ENCODE results near the gene MEF2A. TPM values are rescaled to one million over a fixed set of nuclear protein-coding genes. Genes with fewer than 3 reads are reported as not detected.

The MEF2A gene
- total RNA-seq, 4 donors from 2014 or later: 16.9 to 47.5 (median 24.3) TPM

GRCh38 chr15:99606646-99607045 lies 40.9 kb downstream of the MEF2A start:
- DNase-seq: no peak
- H3K4me1 ChIP-seq: peaks cover 0 to 27% (median 14%) of the 10 kb centered on the region in 3 donors
- H3K27ac ChIP-seq: no peak overlapping the region
- intact Hi-C loops (cut with DNase I): no loop called here
- no peaks in the 10 kb centered on the region for H3K9me3 ChIP-seq
- TF ChIP-seq CTCF (IDR thresholded peaks at IDR 0.05) (no peak), POLR2A (IDR thresholded peaks at IDR 0.05) (no peak)
- peaks cover 0 to 5% (median 0%) of the 10 kb centered on the region in 3 donors for H3K36me3 ChIP-seq
- no peak overlapping the region for H3K4me3 ChIP-seq
- WGBS, 2 donors: 58 to 63% methylated on average over 2 of the region's 2 CpGs
- no peaks in the 10 kb centered on the region for H3K27me3 ChIP-seq

DNA sequence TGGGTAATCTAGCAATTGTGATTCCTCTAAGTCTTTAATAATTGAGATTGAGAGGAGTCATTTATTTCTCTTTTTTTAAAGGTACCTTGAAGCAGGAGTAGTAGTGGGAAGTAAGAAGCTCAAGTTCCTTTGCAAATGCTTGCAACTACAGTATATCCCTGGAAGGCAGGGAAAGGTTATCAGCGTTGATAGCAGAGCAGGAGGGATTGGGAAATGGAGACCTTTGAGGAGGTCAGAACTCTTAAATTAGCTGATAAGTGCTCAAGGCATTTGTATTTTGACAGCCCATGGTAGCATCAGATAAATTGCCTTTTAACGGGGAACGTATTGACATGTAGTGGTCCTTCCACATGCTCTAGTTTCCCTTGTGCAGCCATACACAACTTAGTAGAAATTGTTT lies 47.7 kb downstream of the MEF2A start:
- no peaks in the 10 kb centered on the region for H3K27me3 ChIP-seq
- intact Hi-C loops (cut with DNase I): no loop called here
- peaks cover 10 to 59% (median 26%) of the 10 kb centered on the region in 3 donors for H3K4me1 ChIP-seq
- TF ChIP-seq CTCF (IDR thresholded peaks at IDR 0.05) (no peak), POLR2A (IDR thresholded peaks at IDR 0.05) (no peak)
- H3K36me3 ChIP-seq: no peaks in the 10 kb centered on the region
- 98 to 100% methylated on average over 3 of the region's 3 CpGs for WGBS, 2 donors
- no peaks in the 10 kb centered on the region for H3K9me3 ChIP-seq
- H3K27ac ChIP-seq: no peak overlapping the region
- DNase-seq: no peak
- H3K4me3 ChIP-seq: no peak overlapping the region

DNA sequence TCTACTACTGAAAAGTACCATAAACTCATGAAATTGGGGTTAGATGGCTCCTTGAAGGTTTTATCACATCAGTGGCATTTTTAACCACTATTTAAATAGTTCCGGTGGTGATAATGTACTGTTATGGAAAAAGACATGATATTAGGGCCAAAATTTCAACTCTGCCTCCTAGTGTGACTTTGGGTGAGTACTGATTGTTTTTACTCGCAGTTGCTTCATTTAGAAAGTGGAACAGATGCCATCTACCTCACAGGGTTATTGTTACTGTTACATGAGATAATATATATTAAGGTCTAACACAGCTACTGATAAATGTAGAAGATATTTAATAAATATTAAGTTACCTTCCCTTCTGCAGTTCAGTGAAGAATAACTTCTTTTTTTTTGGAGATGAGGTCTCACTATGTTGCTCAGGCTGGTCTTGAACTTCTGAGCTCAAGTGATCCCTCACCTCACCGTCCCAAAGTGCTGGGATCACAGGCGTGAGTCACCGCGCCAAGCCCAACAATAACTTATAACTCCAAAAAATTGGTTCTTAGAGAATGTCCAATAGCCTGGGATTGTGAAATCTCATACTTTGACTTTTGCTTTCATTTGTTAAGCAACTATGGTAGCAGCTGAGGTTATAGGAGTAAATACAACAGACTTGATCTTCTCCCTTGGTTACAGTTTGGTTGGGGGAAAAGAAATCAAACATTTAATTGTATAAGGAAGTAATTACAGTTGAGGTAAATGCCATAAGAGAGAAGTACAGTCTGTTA lies 48.3 kb downstream of the MEF2A start:
- H3K4me1 ChIP-seq: peaks cover 13 to 60% (median 30%) of the 10 kb centered on the region in 3 donors
- 60 to 77% methylated on average over 6 of the region's 6 CpGs for WGBS, 2 donors
- no peak for DNase-seq

GRCh38 chr15:99614749-99615288 lies 49.0 kb downstream of the MEF2A start:
- H3K27ac ChIP-seq: peak overlapping the region; percentile 31 to 49 (median 43)
- DNase-seq: no peak
- no peak overlapping the region for H3K4me3 ChIP-seq
- H3K27me3 ChIP-seq: no peaks in the 10 kb centered on the region
- intact Hi-C loops (cut with DNase I): no loop called here
- H3K36me3 ChIP-seq: no peaks in the 10 kb centered on the region
- H3K4me1 ChIP-seq: peaks cover 19 to 64% (median 37%) of the 10 kb centered on the region in 3 donors
- no peaks in the 10 kb centered on the region for H3K9me3 ChIP-seq
- TF ChIP-seq POLR2A (IDR thresholded peaks at IDR 0.05): no peak
- TF ChIP-seq CTCF (IDR thresholded peaks at IDR 0.05): no peak
- 25 to 31% methylated on average over 1 of the region's 1 CpG for WGBS, 2 donors

More for the DNA sequence above, 48.3 kb downstream of the MEF2A start:
- TF ChIP-seq POLR2A (IDR thresholded peaks at IDR 0.05): no peak
- TF ChIP-seq CTCF (IDR thresholded peaks at IDR 0.05): no peak
- no peak overlapping the region for H3K4me3 ChIP-seq
- H3K9me3 ChIP-seq: no peaks in the 10 kb centered on the region
- no peaks in the 10 kb centered on the region for H3K27me3 ChIP-seq
- H3K36me3 ChIP-seq: no peaks in the 10 kb centered on the region
- H3K27ac ChIP-seq: peak overlapping the region; percentile 31 to 49 (median 43)
- intact Hi-C loops (cut with DNase I): no loop called here

- H3K27me3 ChIP-seq: no peaks in the 10 kb centered on the region
- intact Hi-C loops (cut with DNase I): no loop called here
- TF ChIP-seq CTCF (IDR thresholded peaks at IDR 0.05) (no peak), POLR2A (IDR thresholded peaks at IDR 0.05) (no peak)
- DNase-seq: no peak
- no peak overlapping the region for H3K27ac ChIP-seq
- peaks cover 19 to 70% (median 40%) of the 10 kb centered on the region in 3 donors for H3K4me1 ChIP-seq
- no peaks in the 10 kb centered on the region for H3K9me3 ChIP-seq
- no peak overlapping the region for H3K4me3 ChIP-seq
- WGBS, 2 donors: 84 to 95% methylated on average over 3 of the region's 3 CpGs
- H3K36me3 ChIP-seq: no peaks in the 10 kb centered on the region
These were observed 49.7 kb downstream of the MEF2A start for GRCh38 chr15:99615460-99615859.
